Neutrophil (primary cell): ENCODE results near the gene HOXA5.

Experiments used
- H3K27ac ChIP-seq: fragments of 200-600 bp; sonication (generic); 2 replicates; pipeline ENCODE4 v1.5.1; 2016; ENCODE audit warnings: mild to moderate bottlenecking, moderate library complexity
- H3K27me3 ChIP-seq: fragments of 200-600 bp; sonication (generic); 2 replicates; pipeline ENCODE4 v1.6.0; 2016; ENCODE audit warnings: mild to moderate bottlenecking
- H3K36me3 ChIP-seq: fragments of 200-600 bp; sonication (generic); 2 replicates; pipeline ENCODE4 v1.5.1; 2017
- H3K4me1 ChIP-seq, 2 experiments: fragments of 200-600 bp in 1 of 2; sonication (generic) in 1 of 2; 1 replicate in 1 of 2; 2 replicates in 1 of 2; pipeline versions ENCODE4 v1.5.1 to v1.6.1; 2013 to 2016; ENCODE audit warnings: low read depth in 1 of 2, low read length in 1 of 2, mild to moderate bottlenecking in 1 of 2, moderate library complexity in 1 of 2; ENCODE audit not compliant: control insufficient read depth in 1 of 2, insufficient read depth in 1 of 2
- H3K4me3 ChIP-seq, 2 experiments: fragments of 200-600 bp in 1 of 2; sonication (generic) in 1 of 2; 1 replicate in 1 of 2; 2 replicates in 1 of 2; pipeline ENCODE4 v1.5.1; 2013 to 2016; ENCODE audit warnings: low read depth in 1 of 2, low read length in 1 of 2, mild to moderate bottlenecking in 1 of 2, moderate library complexity in 1 of 2
- H3K9me3 ChIP-seq: fragments of 200-600 bp; sonication (generic); 2 replicates; pipeline ENCODE4 v1.5.1; 2016
- TF ChIP-seq, protein P1 (sequence below): fragments of 200-600 bp; sonication (generic); IDR thresholded peaks from 2 replicates; pipeline ENCODE4 v1.5.1; 2016; ENCODE audit warnings: antibody characterized with exemption

Gene HOXA5

DNA sequence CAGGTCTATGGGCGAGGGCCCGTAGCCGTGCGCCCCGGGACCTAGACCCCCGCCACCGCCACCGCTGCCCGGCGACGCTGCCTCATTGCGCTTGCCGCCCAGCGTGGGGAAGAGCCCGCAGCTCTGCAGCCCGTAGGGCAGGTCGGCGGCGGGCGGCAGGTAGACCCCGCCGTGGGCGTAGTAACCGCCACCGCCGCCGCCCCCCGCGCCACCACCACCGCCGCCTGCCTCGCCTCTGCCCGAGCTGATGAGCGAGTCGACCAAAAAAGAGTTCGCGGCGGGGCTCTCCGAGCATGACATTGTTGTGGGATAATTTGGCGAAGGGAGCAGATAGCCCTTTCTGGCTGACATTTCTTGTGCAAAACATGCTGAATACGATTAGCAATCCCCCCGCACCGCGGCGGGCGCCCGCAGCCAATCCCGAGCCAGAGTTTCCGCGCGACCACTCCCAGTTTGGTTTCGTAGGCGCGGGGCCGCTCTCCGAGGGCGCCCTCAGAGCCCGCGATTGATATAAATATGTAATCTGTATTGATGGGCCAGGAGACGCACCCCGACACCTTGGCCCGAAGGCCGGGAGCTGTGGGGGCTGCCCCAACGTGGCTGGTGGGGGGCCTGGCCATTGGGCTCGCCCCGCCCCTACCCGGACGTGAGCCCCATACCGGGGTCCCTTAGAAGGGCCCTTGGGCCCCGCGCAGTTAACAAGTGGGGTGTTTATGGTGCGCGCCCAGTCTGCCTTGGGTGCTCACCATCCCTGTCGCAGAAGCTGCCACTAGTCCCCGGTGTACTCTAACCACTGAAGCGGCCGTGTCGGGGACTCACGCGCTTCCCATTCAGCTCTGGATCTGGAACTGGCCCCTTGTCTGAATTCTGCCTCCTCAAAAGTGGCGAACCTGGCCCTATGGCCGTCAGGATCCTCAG, 30.7 kb upstream of the HOXA5 start, which contains the start of gene HOXA10:
TSS of gene HOXA10 (minus strand) at position 365 of the 918 bp plus-strand sequence. CDS start at position 351, 14 bp downstream.
- no peaks in the 10 kb centered on the region for H3K36me3 ChIP-seq
- peaks cover 100% of the 10 kb centered on the region for H3K27me3 ChIP-seq
- no peaks in the 10 kb centered on the region for H3K9me3 ChIP-seq
- peaks cover 26 to 44% of the 10 kb centered on the region in 2 experiments for H3K4me1 ChIP-seq
- TF ChIP-seq, protein P1, sequence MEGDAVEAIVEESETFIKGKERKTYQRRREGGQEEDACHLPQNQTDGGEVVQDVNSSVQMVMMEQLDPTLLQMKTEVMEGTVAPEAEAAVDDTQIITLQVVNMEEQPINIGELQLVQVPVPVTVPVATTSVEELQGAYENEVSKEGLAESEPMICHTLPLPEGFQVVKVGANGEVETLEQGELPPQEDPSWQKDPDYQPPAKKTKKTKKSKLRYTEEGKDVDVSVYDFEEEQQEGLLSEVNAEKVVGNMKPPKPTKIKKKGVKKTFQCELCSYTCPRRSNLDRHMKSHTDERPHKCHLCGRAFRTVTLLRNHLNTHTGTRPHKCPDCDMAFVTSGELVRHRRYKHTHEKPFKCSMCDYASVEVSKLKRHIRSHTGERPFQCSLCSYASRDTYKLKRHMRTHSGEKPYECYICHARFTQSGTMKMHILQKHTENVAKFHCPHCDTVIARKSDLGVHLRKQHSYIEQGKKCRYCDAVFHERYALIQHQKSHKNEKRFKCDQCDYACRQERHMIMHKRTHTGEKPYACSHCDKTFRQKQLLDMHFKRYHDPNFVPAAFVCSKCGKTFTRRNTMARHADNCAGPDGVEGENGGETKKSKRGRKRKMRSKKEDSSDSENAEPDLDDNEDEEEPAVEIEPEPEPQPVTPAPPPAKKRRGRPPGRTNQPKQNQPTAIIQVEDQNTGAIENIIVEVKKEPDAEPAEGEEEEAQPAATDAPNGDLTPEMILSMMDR, result no peak
- peak within 1 kb of the TSS; percentile 47 for H3K27ac ChIP-seq
- H3K4me3 ChIP-seq, result peak within 1 kb of the TSS; percentile 40 to 67

DNA sequence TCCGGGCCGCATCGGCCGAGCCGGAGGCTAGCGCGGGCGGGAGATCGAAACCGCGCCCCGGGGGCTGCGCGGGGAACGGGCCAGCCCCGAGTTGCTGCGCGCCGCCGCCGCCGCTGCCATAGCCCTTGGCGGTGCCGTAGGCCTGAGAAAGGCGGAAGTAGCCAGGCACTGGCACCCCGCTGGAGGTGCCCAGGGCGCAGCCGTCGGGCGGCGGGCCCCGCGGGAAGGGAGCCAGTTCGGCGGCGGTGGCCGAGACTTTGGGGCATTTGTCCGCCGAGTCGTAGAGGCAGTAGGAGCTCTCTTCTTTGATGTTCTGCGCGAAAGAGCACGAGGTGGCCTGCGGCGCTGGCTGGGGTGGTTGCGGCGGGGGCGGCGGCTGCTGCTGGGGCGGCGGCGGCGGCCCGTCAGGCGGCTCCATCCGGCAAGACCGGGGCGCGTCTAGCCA, 30.1 kb upstream of the HOXA5 start:
- H3K4me3 ChIP-seq, result peak overlapping the region; percentile 40 to 67
- peaks cover 26 to 50% of the 10 kb centered on the region in 2 experiments for H3K4me1 ChIP-seq
- TF ChIP-seq, protein P1, result no peak
- no peaks in the 10 kb centered on the region for H3K36me3 ChIP-seq
- peak overlapping the region; percentile 47 for H3K27ac ChIP-seq
- H3K27me3 ChIP-seq, result peaks cover 100% of the 10 kb centered on the region
- H3K9me3 ChIP-seq, result no peaks in the 10 kb centered on the region

DNA sequence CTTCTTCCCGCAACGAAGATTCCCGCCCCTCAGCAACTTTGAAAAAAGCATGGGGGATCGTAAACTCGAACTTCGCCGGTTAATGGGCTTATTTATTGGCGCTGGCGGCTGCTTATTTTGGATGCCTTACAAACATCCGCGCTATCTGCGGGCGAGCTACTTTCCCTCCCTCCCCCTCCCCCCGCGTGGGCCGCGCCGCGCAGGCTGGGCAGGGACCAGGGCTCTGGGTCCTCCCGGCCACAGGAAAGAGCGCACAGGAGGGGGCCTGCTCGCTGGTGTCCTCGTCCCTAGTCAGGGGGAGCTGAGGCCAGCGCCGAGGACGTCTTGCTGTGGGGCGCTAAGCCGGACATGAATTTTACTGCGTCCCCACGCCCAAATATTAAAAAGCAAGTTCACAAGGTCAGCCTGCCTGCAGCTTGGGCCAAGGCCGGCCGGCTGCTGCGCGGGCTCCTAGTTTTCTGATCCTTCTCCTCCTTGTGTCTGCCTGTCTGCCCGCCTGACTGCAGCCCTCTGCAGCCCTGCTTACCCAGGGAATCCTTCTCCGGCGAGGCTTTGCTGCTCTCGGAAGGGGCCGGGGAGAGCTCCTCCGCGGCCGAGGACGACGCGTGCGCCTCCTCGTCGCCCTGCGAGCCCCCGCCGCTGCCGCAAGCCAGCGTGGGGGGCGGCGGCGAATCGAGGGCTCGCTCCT, 29.5 kb upstream of the HOXA5 start:
- Histone ChIP-seq H3K9me3 (no peaks in the 10 kb centered on the region), H3K36me3 (no peaks in the 10 kb centered on the region), H3K4me3 (peak overlapping the region; percentile 40 to 67), H3K27ac (peak overlapping the region; percentile 47), H3K4me1 (peaks cover 26 to 56% of the 10 kb centered on the region in 2 experiments), H3K27me3 (peaks cover 100% of the 10 kb centered on the region)
- TF ChIP-seq, protein P1, result no peak

DNA sequence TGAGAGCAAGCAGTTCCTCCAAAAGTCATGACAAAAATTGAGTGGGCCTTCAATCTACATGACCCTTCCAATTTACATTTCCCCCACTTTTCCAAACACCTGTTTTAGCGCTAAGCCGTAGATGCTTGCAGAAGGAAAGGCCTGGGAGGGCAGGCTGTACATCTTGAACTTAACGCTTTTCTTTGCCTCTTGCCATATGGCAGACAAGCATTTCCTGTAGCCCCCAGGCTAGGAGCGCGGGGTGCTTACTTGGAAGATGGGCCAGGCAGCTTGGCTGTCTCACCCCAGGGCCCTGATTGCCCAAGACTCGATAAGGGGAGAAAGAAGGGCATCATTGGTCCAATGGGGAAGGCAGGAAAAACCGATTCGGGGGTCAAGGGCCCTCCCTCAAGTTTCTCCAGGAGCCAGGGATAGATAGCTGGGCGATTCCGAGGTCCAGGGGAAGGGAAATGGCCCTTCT, 28.9 kb upstream of the HOXA5 start:
- Histone ChIP-seq H3K4me3 (peak overlapping the region in 1 of 2 experiments; percentile 67), H3K9me3 (no peaks in the 10 kb centered on the region), H3K27me3 (peaks cover 100% of the 10 kb centered on the region), H3K27ac (no peak overlapping the region), H3K4me1 (peaks cover 26 to 58% of the 10 kb centered on the region in 2 experiments), H3K36me3 (no peaks in the 10 kb centered on the region)
- TF ChIP-seq, protein P1, result no peak

DNA sequence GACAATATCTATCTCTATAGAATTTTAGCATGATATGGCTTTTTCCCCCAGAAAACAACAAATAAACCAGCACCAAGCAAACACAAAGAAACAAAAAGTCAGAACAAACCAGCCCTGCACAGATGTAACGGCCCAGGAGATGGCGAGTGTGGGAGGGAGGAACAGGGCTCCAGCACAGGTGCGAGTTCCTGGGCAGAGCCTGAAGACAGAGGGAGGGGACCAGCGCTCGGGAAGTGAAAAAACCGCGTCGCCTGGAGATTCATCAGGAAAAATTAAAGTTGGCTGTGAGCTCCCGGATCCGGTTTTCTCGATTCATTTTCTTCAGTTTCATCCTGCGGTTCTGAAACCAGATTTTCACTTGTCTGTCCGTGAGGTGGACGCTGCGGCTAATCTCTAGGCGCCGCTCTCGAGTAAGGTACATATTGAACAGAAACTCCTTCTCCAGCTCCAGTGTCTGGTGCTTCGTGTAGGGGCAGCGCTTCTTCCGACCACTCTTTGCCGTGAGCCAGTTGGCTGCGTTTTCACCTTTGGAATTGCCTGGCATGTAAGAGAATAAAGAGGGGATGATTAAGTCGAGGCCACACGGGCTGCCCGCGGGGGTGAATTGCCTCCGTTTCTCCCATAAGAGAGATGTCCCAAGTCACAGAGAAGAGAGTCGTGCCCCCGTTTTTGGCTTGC, 28.3 kb upstream of the HOXA5 start:
- TF ChIP-seq, protein P1, result no peak
- Histone ChIP-seq H3K4me3 (peak overlapping the region in 1 of 2 experiments; percentile 15), H3K27me3 (peaks cover 100% of the 10 kb centered on the region), H3K27ac (no peak overlapping the region), H3K4me1 (peaks cover 29 to 64% of the 10 kb centered on the region in 2 experiments), H3K9me3 (no peaks in the 10 kb centered on the region), H3K36me3 (no peaks in the 10 kb centered on the region)
